HG02981 (cell line): ENCODE measurements around the gene OBSCN.

Experiments used
- ATAC-seq: cut with Tn5 transposase; IDR thresholded peaks from one replicate; pipeline ENCODE4 v1.9.1; 2021; ENCODE audit warnings: mild to moderate bottlenecking, moderate library complexity; ENCODE audit not compliant: unreplicated experiment

OBSCN gene

DNA sequence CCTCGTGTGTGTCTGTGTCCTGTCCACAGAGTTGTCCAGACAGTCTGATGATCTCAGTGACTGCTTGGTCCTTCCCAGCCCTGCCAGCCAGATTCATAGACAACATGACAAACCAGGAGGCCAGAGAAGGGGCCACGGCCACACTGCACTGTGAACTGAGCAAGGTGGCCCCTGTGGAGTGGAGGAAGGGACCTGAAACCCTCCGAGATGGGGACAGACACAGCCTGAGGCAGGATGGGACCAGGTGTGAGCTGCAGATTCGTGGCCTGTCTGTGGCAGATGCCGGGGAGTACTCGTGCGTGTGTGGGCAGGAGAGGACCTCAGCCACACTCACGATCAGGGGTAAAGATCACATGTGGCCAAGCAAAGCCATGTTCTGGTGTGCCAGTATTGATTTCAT is 96.4 kb downstream of the OBSCN start:
- no peak for ATAC-seq

DNA sequence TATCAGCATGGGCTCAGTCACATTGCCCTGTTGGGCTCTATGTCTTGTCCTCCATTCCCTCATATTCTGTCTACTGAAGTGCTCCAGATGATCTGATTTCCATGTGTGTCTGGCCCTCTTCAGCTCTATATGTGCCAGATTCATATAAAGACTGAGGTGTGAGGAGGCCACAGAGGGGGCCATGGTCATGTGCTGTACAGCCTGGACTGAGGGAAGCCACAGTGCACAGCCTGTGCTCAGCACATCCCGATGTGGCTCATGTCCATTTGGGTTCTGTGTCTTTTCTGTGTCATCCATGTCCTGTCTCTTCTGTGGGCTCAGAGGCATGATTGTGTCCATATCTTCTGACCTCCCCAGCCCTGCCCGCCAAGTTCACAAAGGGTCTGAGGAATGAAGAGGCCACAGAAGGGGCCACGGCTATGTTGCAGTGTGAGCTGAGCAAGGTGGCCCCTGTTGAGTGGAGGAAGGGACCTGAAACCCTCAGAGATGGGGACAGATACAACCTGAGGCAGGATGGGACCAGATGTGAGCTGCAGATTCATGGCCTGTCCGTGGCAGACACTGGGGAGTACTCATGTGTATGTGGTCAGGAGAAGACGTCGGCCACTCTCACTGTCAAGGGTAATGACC is 97.0 kb downstream of the OBSCN start:
- ATAC-seq: no peak

GRCh38 chr1:228305721-228306152 is 97.9 kb downstream of the OBSCN start:
- no peak for ATAC-seq

DNA sequence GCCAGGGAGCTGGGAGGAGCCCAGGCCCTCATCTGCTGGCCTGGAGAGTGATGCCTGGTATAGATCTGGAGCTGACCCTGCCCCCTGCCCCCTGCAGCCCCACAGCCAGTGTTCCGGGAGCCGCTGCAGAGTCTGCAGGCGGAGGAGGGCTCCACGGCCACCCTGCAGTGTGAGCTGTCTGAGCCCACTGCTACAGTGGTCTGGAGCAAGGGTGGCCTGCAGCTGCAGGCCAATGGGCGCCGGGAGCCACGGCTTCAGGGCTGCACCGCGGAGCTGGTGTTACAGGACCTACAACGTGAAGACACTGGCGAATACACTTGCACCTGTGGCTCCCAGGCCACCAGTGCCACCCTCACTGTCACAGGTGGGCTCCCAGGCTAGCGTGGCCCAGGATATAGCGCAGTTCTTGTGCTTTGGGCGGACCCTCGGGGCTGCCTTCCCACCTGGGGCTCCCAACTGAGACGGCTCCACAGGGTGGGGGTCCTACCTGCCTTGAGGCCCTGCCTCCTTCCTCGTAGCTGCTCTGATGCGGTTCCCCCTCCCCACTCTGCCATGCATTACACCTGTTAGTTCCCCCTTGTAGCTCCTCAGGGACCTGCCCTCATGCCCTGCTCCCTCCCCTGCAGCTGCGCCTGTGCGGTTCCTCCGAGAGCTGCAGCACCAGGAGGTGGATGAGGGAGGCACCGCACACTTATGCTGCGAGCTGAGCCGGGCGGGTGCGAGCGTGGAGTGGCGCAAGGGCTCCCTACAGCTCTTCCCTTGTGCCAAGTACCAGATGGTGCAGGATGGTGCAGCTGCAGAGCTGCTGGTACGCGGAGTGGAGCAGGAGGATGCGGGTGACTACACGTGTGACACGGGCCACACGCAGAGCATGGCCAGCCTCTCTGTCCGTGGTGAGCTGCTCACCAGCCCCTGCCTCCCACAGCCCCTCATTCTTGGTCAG is 98.7 kb downstream of the OBSCN start:
- no peak for ATAC-seq

DNA sequence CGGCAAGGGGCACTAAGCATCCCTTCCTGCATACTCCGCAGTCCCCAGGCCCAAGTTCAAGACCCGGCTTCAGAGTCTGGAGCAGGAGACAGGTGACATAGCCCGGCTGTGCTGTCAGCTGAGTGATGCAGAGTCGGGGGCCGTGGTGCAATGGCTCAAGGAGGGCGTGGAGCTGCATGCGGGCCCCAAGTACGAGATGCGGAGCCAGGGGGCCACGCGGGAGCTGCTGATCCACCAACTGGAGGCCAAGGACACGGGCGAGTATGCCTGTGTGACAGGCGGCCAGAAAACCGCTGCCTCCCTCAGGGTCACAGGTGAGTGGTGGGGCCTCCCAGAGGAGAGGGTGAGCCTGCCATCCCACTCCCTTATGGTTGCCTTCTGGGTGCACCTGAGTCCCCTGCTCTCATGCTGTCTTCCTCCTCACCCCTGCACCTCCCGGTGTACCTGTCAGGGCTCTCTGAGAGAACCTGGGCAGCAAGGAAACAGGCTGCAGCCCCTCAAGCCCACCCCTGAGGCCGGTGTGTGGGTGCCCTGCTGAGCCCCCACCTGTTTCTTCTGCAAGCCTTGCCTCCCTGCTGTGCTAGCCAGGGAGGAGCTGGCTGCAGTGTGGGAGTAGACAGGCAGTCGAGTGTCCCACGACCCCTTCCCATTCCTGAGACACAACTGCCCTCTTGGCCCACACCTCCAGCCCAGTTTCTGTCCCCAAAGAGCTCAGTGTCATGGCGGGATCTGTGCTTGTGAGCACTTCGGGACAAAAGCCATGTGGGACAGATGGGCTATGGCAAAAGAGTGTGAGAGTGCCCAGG is 99.6 kb downstream of the OBSCN start:
- no peak for ATAC-seq

- no peak for ATAC-seq
Observed at GRCh38 chr1:228308085-228308601, 100.3 kb downstream of the OBSCN start.

DNA sequence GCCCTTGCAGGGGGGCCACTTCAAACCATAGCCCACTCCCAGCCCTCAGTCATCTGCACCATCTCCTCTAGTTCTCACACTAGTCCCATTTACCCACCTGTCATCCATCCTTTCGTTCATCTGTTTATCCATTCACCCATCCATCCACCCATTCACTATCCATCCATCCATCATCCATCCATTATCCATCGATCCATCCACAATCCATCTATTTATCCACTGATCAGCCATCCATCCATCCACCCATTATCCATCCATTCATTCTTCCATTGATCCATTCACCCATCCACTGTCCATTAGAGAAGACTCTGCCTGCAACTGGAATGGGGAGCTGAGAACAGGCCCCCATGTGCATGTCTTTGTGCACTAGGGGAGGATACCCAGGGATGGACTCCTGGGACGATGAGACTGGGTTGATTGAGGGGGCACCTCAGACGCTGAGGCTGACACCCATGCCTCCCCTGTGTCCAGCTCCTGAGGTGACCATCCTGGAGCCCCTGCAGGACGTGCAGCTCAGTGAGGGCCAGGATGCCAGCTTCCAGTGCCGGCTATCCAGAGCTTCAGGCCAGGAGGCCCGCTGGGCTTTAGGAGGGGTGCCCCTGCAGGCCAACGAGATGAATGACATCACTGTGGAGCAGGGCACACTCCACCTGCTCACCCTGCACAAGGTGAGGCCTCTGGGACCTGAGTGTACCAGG is 100.9 kb downstream of the OBSCN start:
- ATAC-seq: no peak

GRCh38 chr1:228309326-228310067 is 101.7 kb downstream of the OBSCN start:
- no peak for ATAC-seq

DNA sequence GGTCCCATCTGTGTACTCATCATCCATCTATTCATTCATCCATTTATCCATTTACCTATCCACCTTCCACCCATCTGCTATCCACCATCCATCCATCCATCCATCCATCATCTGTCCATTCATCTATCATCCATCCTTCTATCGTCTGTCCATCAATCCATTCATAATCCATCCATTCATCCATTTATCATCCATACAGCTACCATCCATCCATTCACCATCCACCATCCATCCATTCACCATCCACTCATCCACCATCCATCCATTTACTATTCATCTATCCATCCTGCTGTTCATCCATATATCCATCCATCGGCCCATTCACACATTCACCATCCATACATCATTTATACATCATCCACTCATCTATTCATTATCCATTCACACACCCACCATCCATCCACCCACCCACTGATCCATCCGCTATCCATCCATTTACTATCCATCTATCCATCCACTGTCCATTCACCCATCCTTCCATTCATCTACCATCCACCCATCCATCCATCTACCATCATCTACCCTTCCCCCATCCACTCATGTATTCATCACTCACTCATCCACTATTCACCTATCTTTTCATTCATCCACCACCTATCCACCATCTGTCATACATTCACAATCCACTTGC is 102.4 kb downstream of the OBSCN start:
- no peak for ATAC-seq

- ATAC-seq: no peak
Observed at GRCh38 chr1:228311091-228311490, 103.2 kb downstream of the OBSCN start.

- ATAC-seq: no peak
Observed at GRCh38 chr1:228312136-228312764, 104.4 kb downstream of the OBSCN start.

DNA sequence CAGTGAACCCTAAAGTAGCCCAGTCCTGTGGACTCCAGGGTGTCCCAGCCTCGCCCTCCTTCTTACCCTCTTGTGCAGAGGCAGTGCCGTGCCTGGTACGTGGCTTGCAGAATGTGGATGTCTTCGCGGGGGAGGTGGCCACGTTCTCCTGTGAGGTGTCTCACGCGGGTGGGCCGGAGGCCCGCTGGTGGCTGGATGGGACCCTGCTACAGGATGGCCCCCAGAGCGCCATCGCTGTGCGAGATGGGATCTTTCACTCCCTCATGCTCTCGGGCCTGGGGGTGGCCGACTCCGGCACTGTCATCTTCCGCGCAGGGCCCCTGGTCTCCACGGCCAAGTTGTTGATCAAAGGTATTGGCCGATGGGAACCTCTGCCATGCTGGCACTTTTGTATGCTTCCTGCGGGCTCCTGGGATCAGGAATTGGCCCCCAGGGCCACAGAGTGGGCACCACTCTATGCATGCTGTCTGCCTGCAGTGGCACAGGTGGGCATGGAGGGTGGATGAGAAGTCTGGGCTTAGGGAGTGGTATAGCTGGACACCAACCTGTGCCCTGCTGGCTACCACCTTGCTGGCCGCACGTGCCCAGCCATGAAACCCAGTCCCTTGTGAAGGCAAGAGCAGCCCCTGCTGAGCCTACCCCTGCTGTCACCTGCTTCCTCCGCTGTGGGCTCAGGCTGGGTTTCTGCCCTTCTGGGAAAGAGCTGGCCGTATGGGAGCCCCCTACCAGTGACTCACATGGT is 105.9 kb downstream of the OBSCN start:
- no peak for ATAC-seq

- ATAC-seq: no peak
Observed at GRCh38 chr1:228314315-228314657, 106.4 kb downstream of the OBSCN start.

GRCh38 chr1:228314658-228315483 is 107.0 kb downstream of the OBSCN start:
- ATAC-seq: no peak

- no peak for ATAC-seq
Observed at GRCh38 chr1:228315484-228315944, 107.7 kb downstream of the OBSCN start.

GRCh38 chr1:228315945-228316588 is 108.2 kb downstream of the OBSCN start:
- ATAC-seq: no peak
